Measurements from ENCODE around the gene FAM98A.
A peak's percentile ranks its signal among the peaks of the same experiment; 100 is the strongest.

The FAM98A gene

GRCh38 chr2:33586766-33587165 lies 12.3 kb downstream of the FAM98A start:
- DNase-seq (ENCODE audit: low read depth) = no peak
- TF ChIP-seq CTCF (IDR thresholded peaks at IDR 0.05; ENCODE audit: insufficient read depth, low read depth, low read length, missing control alignments) = no peak
- H3K4me3 ChIP-seq (ENCODE audit: low read depth, low read length) = no peak overlapping the region

GRCh38 chr2:33583194-33583938 lies 15.7 kb downstream of the FAM98A start:
- TF ChIP-seq CTCF (IDR thresholded peaks at IDR 0.05; ENCODE audit: insufficient read depth, low read depth, low read length, missing control alignments) = peak; percentile 73
- H3K4me3 ChIP-seq (ENCODE audit: low read depth, low read length) = no peak overlapping the region
- peak; percentile 39 for DNase-seq (ENCODE audit: low read depth)

GRCh38 chr2:33581872-33582271 lies 17.2 kb downstream of the FAM98A start:
- no peak for DNase-seq (ENCODE audit: low read depth)
- TF ChIP-seq CTCF (IDR thresholded peaks at IDR 0.05; ENCODE audit: insufficient read depth, low read depth, low read length, missing control alignments) = no peak
- H3K4me3 ChIP-seq (ENCODE audit: low read depth, low read length) = no peak overlapping the region

GRCh38 chr2:33579227-33579626 lies 19.9 kb downstream of the FAM98A start:
- H3K4me3 ChIP-seq (ENCODE audit: low read depth, low read length) = no peak overlapping the region
- DNase-seq (ENCODE audit: low read depth) = no peak
- no peak for TF ChIP-seq CTCF (IDR thresholded peaks at IDR 0.05; ENCODE audit: insufficient read depth, low read depth, low read length, missing control alignments)

- no peak overlapping the region for H3K4me3 ChIP-seq (ENCODE audit: low read depth, low read length)
- TF ChIP-seq CTCF (IDR thresholded peaks at IDR 0.05; ENCODE audit: insufficient read depth, low read depth, low read length, missing control alignments) = no peak
- DNase-seq (ENCODE audit: low read depth) = no peak
Measured at GRCh38 chr2:33577668-33578067, 21.4 kb downstream of the FAM98A start.

- no peak for TF ChIP-seq CTCF (IDR thresholded peaks at IDR 0.05; ENCODE audit: insufficient read depth, low read depth, low read length, missing control alignments)
- no peak for DNase-seq (ENCODE audit: low read depth)
- no peak overlapping the region for H3K4me3 ChIP-seq (ENCODE audit: low read depth, low read length)
Measured at GRCh38 chr2:33577084-33577483, 22.0 kb downstream of the FAM98A start.

GRCh38 chr2:33573657-33574056 lies 25.4 kb downstream of the FAM98A start:
- TF ChIP-seq CTCF (IDR thresholded peaks at IDR 0.05; ENCODE audit: insufficient read depth, low read depth, low read length, missing control alignments) = no peak

More at GRCh38 chr2:33573657-33574056, 25.4 kb downstream of the FAM98A start:
- no peak overlapping the region for H3K4me3 ChIP-seq (ENCODE audit: low read depth, low read length)
- DNase-seq (ENCODE audit: low read depth) = no peak
